ENCODE results near the gene ROR2. TPM values are rescaled to one million over a fixed set of nuclear protein-coding genes. Genes with fewer than 3 reads are reported as not detected.
A peak's percentile ranks its signal among the peaks of the same experiment; 100 is the strongest.
"Not testable (repeated sequence)": the region's sequence is repeated elsewhere in the genome, so short reads cannot be mapped to it uniquely, and the experiment has no call there.

Gene ROR2
- total RNA-seq, 4 donors from 2014 or later: 0.70 to 9.9 (median 4.1) TPM

- H3K4me3 ChIP-seq: no peak overlapping the region
Observed at GRCh38 chr9:91639054-91639453, 311.0 kb downstream of the ROR2 start.

GRCh38 chr9:91634832-91635231 is 315.2 kb downstream of the ROR2 start:
- H3K27ac ChIP-seq, H3K9me3 ChIP-seq, H3K27me3 ChIP-seq, H3K4me1 ChIP-seq, DNase-seq, H3K36me3 ChIP-seq, H3K4me3 ChIP-seq: not testable (repeated sequence)

More at GRCh38 chr9:91639054-91639453, 311.0 kb downstream of the ROR2 start:
- Histone ChIP-seq H3K36me3 (no peaks in the 10 kb centered on the region), H3K4me1 (no peaks in the 10 kb centered on the region), H3K27me3 (no peaks in the 10 kb centered on the region), H3K9me3 (peaks cover 0 to 3% (median 0%) of the 10 kb centered on the region in 4 donors), H3K27ac (no peak overlapping the region)
- no peak for DNase-seq
- TF ChIP-seq CTCF (IDR thresholded peaks at IDR 0.05) (peak in 2 of 6 experiments; percentile 3 to 13), POLR2A (IDR thresholded peaks at IDR 0.05) (no peak)

- Histone ChIP-seq H3K27me3 (no peaks in the 10 kb centered on the region), H3K36me3 (no peaks in the 10 kb centered on the region), H3K9me3 (no peaks in the 10 kb centered on the region), H3K4me1 (no peaks in the 10 kb centered on the region), H3K27ac (no peak overlapping the region), H3K4me3 (no peak overlapping the region)
- DNase-seq: no peak
- no peak for TF ChIP-seq POLR2A (IDR thresholded peaks at IDR 0.05)
- no peak for TF ChIP-seq CTCF (IDR thresholded peaks at IDR 0.05)
Observed at GRCh38 chr9:91629718-91630117, 320.3 kb downstream of the ROR2 start.

GRCh38 chr9:91628892-91629291 is 321.1 kb downstream of the ROR2 start:
- TF ChIP-seq POLR2A (IDR thresholded peaks at IDR 0.05) (no peak), CTCF (IDR thresholded peaks at IDR 0.05) (no peak)
- Histone ChIP-seq H3K4me3 (no peak overlapping the region), H3K27ac (no peak overlapping the region)

GRCh38 chr9:91625331-91625730 is 324.7 kb downstream of the ROR2 start:
- no peak overlapping the region for H3K4me3 ChIP-seq
- H3K27me3 ChIP-seq: no peaks in the 10 kb centered on the region
- H3K36me3 ChIP-seq: no peaks in the 10 kb centered on the region
- TF ChIP-seq CTCF (IDR thresholded peaks at IDR 0.05) (no peak), POLR2A (IDR thresholded peaks at IDR 0.05) (no peak)
- H3K4me1 ChIP-seq: no peaks in the 10 kb centered on the region
- H3K27ac ChIP-seq: no peak overlapping the region
- no peak for DNase-seq
- no peaks in the 10 kb centered on the region for H3K9me3 ChIP-seq

More at GRCh38 chr9:91628892-91629291, 321.1 kb downstream of the ROR2 start:
- Histone ChIP-seq H3K27me3 (no peaks in the 10 kb centered on the region), H3K9me3 (no peaks in the 10 kb centered on the region), H3K4me1 (no peaks in the 10 kb centered on the region), H3K36me3 (no peaks in the 10 kb centered on the region)
- no peak for DNase-seq

GRCh38 chr9:91623004-91623403 is 327.0 kb downstream of the ROR2 start:
- H3K27ac ChIP-seq: no peak overlapping the region

GRCh38 chr9:91622121-91622520 is 327.9 kb downstream of the ROR2 start:
- H3K36me3 ChIP-seq, H3K27ac ChIP-seq, H3K27me3 ChIP-seq, H3K9me3 ChIP-seq, H3K4me1 ChIP-seq, H3K4me3 ChIP-seq, DNase-seq: not testable (repeated sequence)

More at GRCh38 chr9:91623004-91623403, 327.0 kb downstream of the ROR2 start:
- Histone ChIP-seq H3K36me3 (no peaks in the 10 kb centered on the region), H3K9me3 (no peaks in the 10 kb centered on the region), H3K4me1 (no peaks in the 10 kb centered on the region), H3K27me3 (no peaks in the 10 kb centered on the region), H3K4me3 (no peak overlapping the region)
- DNase-seq: no peak
- TF ChIP-seq CTCF (IDR thresholded peaks at IDR 0.05): no peak
- no peak for TF ChIP-seq POLR2A (IDR thresholded peaks at IDR 0.05)

- H3K4me1 ChIP-seq, H3K36me3 ChIP-seq, H3K27me3 ChIP-seq, H3K4me3 ChIP-seq, H3K27ac ChIP-seq, H3K9me3 ChIP-seq, DNase-seq: not testable (repeated sequence)
Observed at GRCh38 chr9:91614044-91614443, 336.0 kb downstream of the ROR2 start.

Measured in Peyer's patch (tissue), 4 donors.